Fibroblast of villous mesenchyme (primary cell): Measurements from ENCODE around the gene DOCK9. TPM values are rescaled to one million over a fixed set of nuclear protein-coding genes. Genes with fewer than 3 reads are reported as not detected.

ENCODE experiments used
- DNase-seq: peaks from one replicate; pipeline ENCODE4 v3.0.0-alpha.2; 2010; ENCODE audit warnings: low read depth
- H3K4me3 ChIP-seq: 2 replicates; pipeline ENCODE4 v1.5.1; 2011; ENCODE audit warnings: low read depth, mild to moderate bottlenecking, low read length
- CTCF ChIP-seq: IDR thresholded peaks from 2 replicates; pipeline ENCODE4 v1.5.1; 2012; ENCODE audit warnings: low read depth, mild to moderate bottlenecking, low read length; ENCODE audit not compliant: insufficient read depth
- total RNA-seq: library from RNA; depleted of rRNA; stranded (reverse); fragments of >200 nt; gene quantifications from 2 replicates; pipeline ENCODE4 v1.2.3, GENCODE V29; 2012

The DOCK9 gene
- total RNA-seq, 1 donor, result 14.7 TPM

GRCh38 chr13:98972059-98972458 is 5.8 kb downstream of the DOCK9 start:
- no peak overlapping the region for H3K4me3 ChIP-seq
- no peak for DNase-seq
- TF ChIP-seq CTCF, result no peak

GRCh38 chr13:98970330-98970729 is 7.5 kb downstream of the DOCK9 start:
- no peak overlapping the region for H3K4me3 ChIP-seq
- no peak for DNase-seq
- no peak for TF ChIP-seq CTCF

- DNase-seq, result no peak
- TF ChIP-seq CTCF, result no peak
- no peak overlapping the region for H3K4me3 ChIP-seq
Observed at GRCh38 chr13:98967491-98967890, 10.4 kb downstream of the DOCK9 start.

GRCh38 chr13:98966019-98966418 is 11.8 kb downstream of the DOCK9 start:
- DNase-seq, result no peak
- H3K4me3 ChIP-seq, result no peak overlapping the region
- no peak for TF ChIP-seq CTCF

DNA sequence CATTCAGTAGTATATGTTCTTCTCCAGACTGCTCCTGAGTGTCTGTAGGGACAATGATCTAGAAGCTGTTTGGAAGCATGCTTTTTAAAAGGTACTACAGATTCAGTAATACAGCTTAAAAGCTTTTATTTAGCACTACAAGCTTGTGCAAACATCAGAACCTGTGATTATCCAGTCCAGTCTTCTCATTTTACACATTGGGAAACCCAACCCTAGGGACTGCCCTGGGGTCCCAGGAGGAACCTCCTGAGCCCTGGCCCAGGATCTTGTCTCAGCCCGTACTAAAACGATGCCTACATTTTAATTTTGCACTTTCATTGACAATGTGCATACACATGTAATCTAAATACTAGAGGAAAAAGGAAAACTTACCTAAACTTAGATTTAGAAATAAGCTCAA is 12.5 kb downstream of the DOCK9 start:
- no peak for DNase-seq
- no peak overlapping the region for H3K4me3 ChIP-seq
- no peak for TF ChIP-seq CTCF

DNA sequence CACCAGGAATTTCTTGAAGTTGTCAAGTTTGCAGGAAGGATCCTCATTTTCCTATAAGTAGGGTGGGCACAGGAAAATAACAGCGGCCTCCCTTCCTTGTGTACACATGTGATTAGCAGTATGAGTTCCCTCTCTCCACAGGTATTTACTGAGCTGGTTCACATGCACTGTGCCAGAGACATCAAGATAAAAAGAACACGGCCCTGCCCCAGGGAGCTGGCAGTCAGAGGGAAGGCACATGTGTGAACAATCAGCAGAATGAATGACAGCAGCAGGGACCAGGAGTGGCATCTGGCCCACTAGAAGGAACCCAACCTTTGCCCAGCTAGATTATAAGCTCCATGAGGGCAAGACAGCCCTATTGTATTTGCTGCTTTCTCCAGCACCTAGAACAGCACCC is 13.9 kb downstream of the DOCK9 start:
- no peak overlapping the region for H3K4me3 ChIP-seq
- no peak for DNase-seq
- TF ChIP-seq CTCF, result no peak

DNA sequence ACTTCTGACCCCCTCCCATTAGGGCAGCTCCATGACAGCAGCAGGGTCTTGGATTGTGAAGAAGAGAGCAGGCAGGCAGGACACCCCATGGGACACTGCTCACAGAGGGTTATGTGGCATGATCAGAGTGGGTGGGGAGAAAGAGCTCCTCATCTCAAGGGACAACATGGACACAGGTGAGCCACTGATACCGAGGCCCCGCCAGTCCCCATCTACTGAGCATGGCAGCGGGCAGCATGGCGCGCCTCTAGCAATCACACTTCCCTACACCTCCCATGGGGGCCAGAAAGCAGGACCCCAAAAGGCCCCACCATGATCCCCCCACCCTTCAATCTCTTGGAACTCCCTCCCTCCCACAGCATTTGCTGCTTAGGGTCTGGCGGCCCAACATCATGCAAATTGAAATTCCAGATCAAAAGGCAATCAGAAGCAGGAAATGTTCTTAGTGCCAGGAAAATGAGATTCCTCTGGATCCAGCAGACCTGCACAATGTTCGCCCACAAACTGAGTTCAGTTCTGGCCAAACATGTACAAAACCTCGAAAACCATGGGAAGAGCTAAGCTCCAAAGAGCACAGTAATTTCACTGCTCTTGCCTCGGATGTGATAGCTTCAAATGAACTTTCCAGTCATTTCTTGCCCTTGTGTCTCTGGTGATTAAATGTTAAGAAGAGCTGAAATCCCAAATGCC is 14.8 kb downstream of the DOCK9 start:
- TF ChIP-seq CTCF, result no peak
- no peak overlapping the region for H3K4me3 ChIP-seq
- DNase-seq, result no peak
